Activated CD4-positive, alpha-beta memory T cell treated with anti-CD3 and anti-CD28 coated beads for 36 hours (primary cell): Measurements from ENCODE around the gene ARSI. TPM values are rescaled to one million over a fixed set of nuclear protein-coding genes. Genes with fewer than 3 reads are reported as not detected.

ENCODE experiments used
- CTCF ChIA-PET: fragments of 350-600 bp; sonication (Branson Sonifier 250); formaldehyde crosslinking; loops from one replicate; lab custom pipeline; 2021; ENCODE audit warnings: antibody characterized with exemption, inconsistent platforms; lab: Charles Lee
- POLR2A ChIA-PET: fragments of 350-600 bp; sonication (Branson Sonifier 250); formaldehyde crosslinking; loops from one replicate; lab custom pipeline; 2021; ENCODE audit warnings: antibody characterized with exemption; lab: Charles Lee
- DNase-seq: peaks from one replicate; pipeline ENCODE4 v3.0.0-alpha.2; 2020
- H3K27ac Mint-ChIP-seq: one replicate; pipeline ENCODE4 v1.8.0; 2021; ENCODE audit warnings: mixed read lengths
- H3K27me3 Mint-ChIP-seq: one replicate; pipeline ENCODE4 v1.8.0; 2021; ENCODE audit warnings: mixed read lengths
- H3K36me3 Mint-ChIP-seq: one replicate; pipeline ENCODE4 v1.8.0; 2021; ENCODE audit warnings: mixed read lengths
- H3K4me1 Mint-ChIP-seq: one replicate; pipeline ENCODE4 v1.8.0; 2021; ENCODE audit warnings: low read depth, mixed read lengths
- H3K4me3 Mint-ChIP-seq: one replicate; pipeline ENCODE4 v1.8.0; 2021; ENCODE audit warnings: mild to moderate bottlenecking, mixed read lengths
- H3K9me3 Mint-ChIP-seq: one replicate; pipeline ENCODE4 v1.8.0; 2021; ENCODE audit warnings: mixed read lengths
- intact Hi-C: fragments of 100-400 bp; cut with micrococcal nuclease; formaldehyde crosslinking; loops from one replicate; pipeline ENCODE4 v1.15.1; 2023
- total RNA-seq, 2 experiments: library from RNA; stranded (reverse); gene quantifications; one replicate each; pipeline ENCODE4 v1.2.3, GENCODE V29; 2021

ARSI gene
- total RNA-seq, 2 experiments from 2014 or later: not detected

GRCh38 chr5:150323819-150324218 lies 21.1 kb upstream of the ARSI start:
- Mint-ChIP-seq H3K9me3 (peaks cover 2% of the 10 kb centered on the region), H3K4me3 (no peak overlapping the region), H3K27ac (no peak overlapping the region), H3K4me1 (peaks cover 4% of the 10 kb centered on the region), H3K36me3 (no peaks in the 10 kb centered on the region), H3K27me3 (no peaks in the 10 kb centered on the region)
- DNase-seq: no peak
- CTCF ChIA-PET: no interaction called here
- intact Hi-C loops: no loop called here
- POLR2A ChIA-PET: no interaction called here

GRCh38 chr5:150323092-150323491 lies 20.4 kb upstream of the ARSI start:
- POLR2A ChIA-PET: no interaction called here
- Mint-ChIP-seq H3K9me3 (peaks cover 2% of the 10 kb centered on the region), H3K4me3 (no peak overlapping the region), H3K4me1 (peaks cover 4% of the 10 kb centered on the region), H3K27ac (no peak overlapping the region), H3K36me3 (no peaks in the 10 kb centered on the region), H3K27me3 (no peaks in the 10 kb centered on the region)
- no peak for DNase-seq
- intact Hi-C loops: no loop called here
- CTCF ChIA-PET: no interaction called here

GRCh38 chr5:150322202-150322601 lies 19.5 kb upstream of the ARSI start:
- ChIA-PET POLR2A (no interaction called here), CTCF (no interaction called here)
- H3K9me3 Mint-ChIP-seq: peaks cover 2% of the 10 kb centered on the region
- peaks cover 4% of the 10 kb centered on the region for H3K4me1 Mint-ChIP-seq
- H3K27me3 Mint-ChIP-seq: no peaks in the 10 kb centered on the region
- no peaks in the 10 kb centered on the region for H3K36me3 Mint-ChIP-seq
- H3K4me3 Mint-ChIP-seq: no peak overlapping the region
- H3K27ac Mint-ChIP-seq: no peak overlapping the region
- intact Hi-C loops: no loop called here
- no peak for DNase-seq

GRCh38 chr5:150321784-150322183 lies 19.1 kb upstream of the ARSI start:
- intact Hi-C loops: no loop called here
- H3K4me1 Mint-ChIP-seq: peaks cover 4% of the 10 kb centered on the region
- H3K27me3 Mint-ChIP-seq: no peaks in the 10 kb centered on the region
- ChIA-PET CTCF (no interaction called here), POLR2A (no interaction called here)
- H3K4me3 Mint-ChIP-seq: no peak overlapping the region
- H3K9me3 Mint-ChIP-seq: peaks cover 2% of the 10 kb centered on the region
- no peaks in the 10 kb centered on the region for H3K36me3 Mint-ChIP-seq
- no peak for DNase-seq
- H3K27ac Mint-ChIP-seq: no peak overlapping the region

- ChIA-PET CTCF (no interaction called here), POLR2A (no interaction called here)
- intact Hi-C loops: no loop called here
Observed at GRCh38 chr5:150321211-150321610, 18.5 kb upstream of the ARSI start.

GRCh38 chr5:150320044-150320613 lies 17.4 kb upstream of the ARSI start:
- H3K27me3 Mint-ChIP-seq: no peaks in the 10 kb centered on the region
- intact Hi-C loops: no loop called here
- peaks cover 2% of the 10 kb centered on the region for H3K9me3 Mint-ChIP-seq
- DNase-seq: no peak
- CTCF ChIA-PET: interaction anchor here (1.3 kb wide), 1 partner anchor 8 kb away, joined by 4 read pairs; no protein-coding TSS in a partner anchor
- H3K4me1 Mint-ChIP-seq: peaks cover 4% of the 10 kb centered on the region
- H3K36me3 Mint-ChIP-seq: no peaks in the 10 kb centered on the region
- H3K27ac Mint-ChIP-seq: no peak overlapping the region
- no peak overlapping the region for H3K4me3 Mint-ChIP-seq
- POLR2A ChIA-PET: no interaction called here

More at GRCh38 chr5:150321211-150321610, 18.5 kb upstream of the ARSI start:
- Mint-ChIP-seq H3K4me1 (peaks cover 4% of the 10 kb centered on the region), H3K9me3 (peaks cover 2% of the 10 kb centered on the region), H3K27me3 (no peaks in the 10 kb centered on the region), H3K27ac (no peak overlapping the region), H3K4me3 (no peak overlapping the region), H3K36me3 (no peaks in the 10 kb centered on the region)
- DNase-seq: no peak

- Mint-ChIP-seq H3K27ac (no peak overlapping the region), H3K4me1 (peaks cover 4% of the 10 kb centered on the region), H3K36me3 (no peaks in the 10 kb centered on the region), H3K9me3 (peaks cover 2% of the 10 kb centered on the region), H3K27me3 (no peaks in the 10 kb centered on the region), H3K4me3 (no peak overlapping the region)
- DNase-seq: no peak
- CTCF ChIA-PET: interaction anchor here (1.3 kb wide), 1 partner anchor 9 kb away, joined by 4 read pairs; no protein-coding TSS in a partner anchor
- intact Hi-C loops: no loop called here
- POLR2A ChIA-PET: no interaction called here
Observed at GRCh38 chr5:150319484-150319790, 16.7 kb upstream of the ARSI start.

- Mint-ChIP-seq H3K4me3 (no peak overlapping the region), H3K27me3 (no peaks in the 10 kb centered on the region), H3K9me3 (peaks cover 2% of the 10 kb centered on the region), H3K27ac (no peak overlapping the region), H3K4me1 (peaks cover 4% of the 10 kb centered on the region), H3K36me3 (no peaks in the 10 kb centered on the region)
- intact Hi-C loops: no loop called here
- CTCF ChIA-PET: interaction anchor here (1.3 kb wide), 1 partner anchor 9 kb away, joined by 4 read pairs; no protein-coding TSS in a partner anchor
- DNase-seq: no peak
- POLR2A ChIA-PET: no interaction called here
Observed at GRCh38 chr5:150318613-150319483, 16.1 kb upstream of the ARSI start.

GRCh38 chr5:150317048-150318003 lies 14.6 kb upstream of the ARSI start:
- Mint-ChIP-seq H3K27me3 (peaks cover 4% of the 10 kb centered on the region), H3K36me3 (no peaks in the 10 kb centered on the region), H3K27ac (no peak overlapping the region), H3K4me1 (peaks cover 4% of the 10 kb centered on the region), H3K9me3 (peaks cover 2% of the 10 kb centered on the region), H3K4me3 (no peak overlapping the region)
- peak; percentile 22 for DNase-seq
- POLR2A ChIA-PET: no interaction called here
- intact Hi-C loops: no loop called here
- CTCF ChIA-PET: no interaction called here

GRCh38 chr5:150316320-150316719 lies 13.6 kb upstream of the ARSI start:
- H3K27me3 Mint-ChIP-seq: peaks cover 4% of the 10 kb centered on the region
- no peaks in the 10 kb centered on the region for H3K4me1 Mint-ChIP-seq
- ChIA-PET CTCF (no interaction called here), POLR2A (no interaction called here)
- H3K27ac Mint-ChIP-seq: no peak overlapping the region
- intact Hi-C loops: no loop called here
- H3K4me3 Mint-ChIP-seq: no peak overlapping the region
- H3K36me3 Mint-ChIP-seq: no peaks in the 10 kb centered on the region
- no peaks in the 10 kb centered on the region for H3K9me3 Mint-ChIP-seq
- no peak for DNase-seq

- POLR2A ChIA-PET: no interaction called here
- H3K9me3 Mint-ChIP-seq: no peaks in the 10 kb centered on the region
- H3K27me3 Mint-ChIP-seq: peaks cover 4% of the 10 kb centered on the region
- H3K27ac Mint-ChIP-seq: no peak overlapping the region
- H3K36me3 Mint-ChIP-seq: no peaks in the 10 kb centered on the region
- CTCF ChIA-PET: no interaction called here
- H3K4me3 Mint-ChIP-seq: no peak overlapping the region
- no peak for DNase-seq
- intact Hi-C loops: no loop called here
- no peaks in the 10 kb centered on the region for H3K4me1 Mint-ChIP-seq
Observed at GRCh38 chr5:150315245-150315644, 12.5 kb upstream of the ARSI start.
